Nephron (organoid): ENCODE data around the gene ZNF467.

ENCODE experiments used
- H3K27ac Mint-ChIP-seq, 3 experiments: 2 replicates each; pipeline ENCODE4 v1.8.0; 2020; ENCODE audit warnings: mixed read lengths in 3 of 3, mild to moderate bottlenecking in 2 of 3, moderate library complexity in 1 of 3
- H3K27me3 Mint-ChIP-seq: 2 replicates; pipeline ENCODE4 v1.8.0; 2021; ENCODE audit warnings: low read depth, mild to moderate bottlenecking, moderate library complexity, mixed read lengths
- H3K36me3 Mint-ChIP-seq: 2 replicates; pipeline ENCODE4 v1.8.0; 2020; ENCODE audit warnings: low read depth, mixed read lengths
- H3K4me1 Mint-ChIP-seq: 2 replicates; pipeline ENCODE4 v1.8.0; 2020; ENCODE audit warnings: mixed read lengths
- H3K4me3 Mint-ChIP-seq, 3 experiments: 2 replicates each; pipeline ENCODE4 v1.8.0; 2020; ENCODE audit warnings: mild to moderate bottlenecking in 3 of 3, mixed read lengths in 3 of 3, moderate library complexity in 2 of 3
- H3K9me3 Mint-ChIP-seq: 2 replicates; pipeline ENCODE4 v1.8.0; 2020; ENCODE audit warnings: mixed read lengths
- CTCF ChIP-seq, 3 experiments: fragments of 200-600 bp; sonication (generic); IDR thresholded peaks; one replicate each; pipeline ENCODE4 v1.5.0; 2021; ENCODE audit warnings: antibody characterized with exemption in 3 of 3; ENCODE audit not compliant: unreplicated experiment in 3 of 3

ZNF467 gene

DNA sequence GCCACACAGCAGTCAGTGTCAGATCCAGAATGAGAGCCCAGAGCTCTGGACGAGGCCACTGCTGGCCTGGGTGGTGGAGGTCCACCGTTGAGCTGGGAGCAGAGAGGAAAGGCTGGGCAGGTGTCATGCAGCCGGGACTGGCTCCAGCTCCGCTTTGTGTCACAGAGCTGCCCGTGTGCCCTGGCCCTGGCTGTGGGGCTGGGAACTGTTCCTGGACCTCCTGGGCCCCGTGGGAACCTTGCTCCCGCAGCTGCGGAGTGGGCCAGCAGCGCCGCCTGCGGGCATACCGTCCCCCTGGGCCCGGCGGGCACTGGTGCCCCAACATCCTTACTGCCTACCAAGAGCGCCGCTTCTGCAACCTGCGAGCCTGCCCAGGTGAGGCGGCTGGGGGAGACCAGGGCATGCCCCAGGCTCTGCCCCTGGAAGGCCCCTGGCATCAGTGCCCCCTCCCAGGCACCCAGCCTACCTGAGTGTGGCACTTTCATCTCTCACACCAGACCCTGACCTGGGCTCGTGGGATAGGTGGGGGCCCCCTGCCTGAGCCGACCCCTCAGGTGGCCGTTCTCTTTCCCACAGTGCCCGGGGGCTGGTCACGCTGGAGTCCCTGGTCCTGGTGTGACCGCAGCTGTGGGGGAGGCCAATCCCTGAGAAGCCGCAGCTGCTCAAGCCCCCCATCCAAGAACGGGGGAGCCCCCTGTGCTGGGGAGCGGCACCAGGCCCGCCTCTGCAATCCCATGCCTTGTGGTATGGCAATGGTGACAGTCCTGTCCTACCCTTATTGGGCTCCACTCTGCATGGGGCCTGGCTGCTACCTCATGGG lies 46.0 kb upstream of the ZNF467 start:
- no peaks in the 10 kb centered on the region for H3K27me3 Mint-ChIP-seq
- no peak overlapping the region for H3K27ac Mint-ChIP-seq
- H3K4me3 Mint-ChIP-seq, result no peak overlapping the region
- no peaks in the 10 kb centered on the region for H3K36me3 Mint-ChIP-seq
- TF ChIP-seq CTCF (IDR thresholded peaks at IDR 0.05; ENCODE audit: unreplicated experiment in 3 of 3), result no peak
- H3K9me3 Mint-ChIP-seq, result no peaks in the 10 kb centered on the region
- peaks cover 11% of the 10 kb centered on the region for H3K4me1 Mint-ChIP-seq

DNA sequence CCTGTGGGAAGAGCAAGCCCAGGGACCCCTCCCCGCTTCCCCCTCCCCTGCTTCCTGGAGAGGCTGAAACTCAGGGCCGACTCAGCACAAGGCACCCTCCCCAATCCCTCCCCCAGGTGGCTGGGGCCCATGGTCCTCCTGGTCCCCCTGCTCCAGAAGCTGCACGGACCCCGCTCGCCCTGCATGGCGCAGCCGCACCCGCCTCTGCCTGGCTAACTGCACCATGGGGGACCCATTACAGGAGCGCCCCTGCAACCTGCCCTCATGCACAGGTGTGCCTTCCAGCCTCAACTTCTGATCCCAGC lies 45.1 kb upstream of the ZNF467 start:
- no peak for TF ChIP-seq CTCF (IDR thresholded peaks at IDR 0.05; ENCODE audit: unreplicated experiment in 3 of 3)
- H3K36me3 Mint-ChIP-seq, result no peaks in the 10 kb centered on the region
- no peak overlapping the region for H3K27ac Mint-ChIP-seq
- H3K4me1 Mint-ChIP-seq, result peaks cover 11% of the 10 kb centered on the region
- H3K27me3 Mint-ChIP-seq, result no peaks in the 10 kb centered on the region
- no peaks in the 10 kb centered on the region for H3K9me3 Mint-ChIP-seq
- H3K4me3 Mint-ChIP-seq, result no peak overlapping the region

GRCh38 chr7:149817836-149818535 lies 44.6 kb upstream of the ZNF467 start:
- Mint-ChIP-seq H3K9me3 (no peaks in the 10 kb centered on the region), H3K27ac (no peak overlapping the region)

GRCh38 chr7:149817301-149817771 lies 43.9 kb upstream of the ZNF467 start:
- Mint-ChIP-seq H3K36me3 (no peaks in the 10 kb centered on the region), H3K4me3 (no peak overlapping the region), H3K9me3 (no peaks in the 10 kb centered on the region), H3K27me3 (no peaks in the 10 kb centered on the region), H3K4me1 (peaks cover 4% of the 10 kb centered on the region), H3K27ac (no peak overlapping the region)
- TF ChIP-seq CTCF (IDR thresholded peaks at IDR 0.05; ENCODE audit: unreplicated experiment in 3 of 3), result no peak

More at GRCh38 chr7:149817836-149818535, 44.6 kb upstream of the ZNF467 start:
- Mint-ChIP-seq H3K27me3 (no peaks in the 10 kb centered on the region), H3K36me3 (no peaks in the 10 kb centered on the region), H3K4me1 (peaks cover 11% of the 10 kb centered on the region), H3K4me3 (no peak overlapping the region)
- TF ChIP-seq CTCF (IDR thresholded peaks at IDR 0.05; ENCODE audit: unreplicated experiment in 3 of 3), result no peak

- Mint-ChIP-seq H3K27ac (no peak overlapping the region), H3K9me3 (no peaks in the 10 kb centered on the region), H3K4me3 (no peak overlapping the region), H3K36me3 (no peaks in the 10 kb centered on the region), H3K4me1 (no peaks in the 10 kb centered on the region), H3K27me3 (no peaks in the 10 kb centered on the region)
- TF ChIP-seq CTCF (IDR thresholded peaks at IDR 0.05; ENCODE audit: unreplicated experiment in 3 of 3), result no peak
These were observed 43.4 kb upstream of the ZNF467 start for GRCh38 chr7:149816794-149817193.
